GM20000 (cell line): ENCODE data around the gene CDKN1A.

Source experiments
- DNase-seq: peaks from one replicate; pipeline ENCODE4 v3.0.0; 2012; ENCODE audit warnings: low spot score
- CTCF ChIP-seq: IDR thresholded peaks from 2 replicates; pipeline ENCODE4 v1.5.1; 2012; ENCODE audit warnings: mild to moderate bottlenecking, control low read depth; ENCODE audit errors: extremely low read depth, missing control alignments

The CDKN1A gene

GRCh38 chr6:36678488-36679042, at the start of gene CDKN1A:
Gene CDKN1A, plus strand, starts transcription at chr6:36678714. Its CDS starts 5,388 bp downstream, at chr6:36684102.
- no peak for TF ChIP-seq CTCF

GRCh38 chr6:36629784-36630183, 48.7 kb upstream of the CDKN1A start:
- no peak for DNase-seq

More at GRCh38 chr6:36678488-36679042, at the start of gene CDKN1A:
- peak; percentile 90 for DNase-seq

GRCh38 chr6:36631326-36632011, 47.0 kb upstream of the CDKN1A start:
- no peak for DNase-seq
- no peak for TF ChIP-seq CTCF

More at GRCh38 chr6:36629784-36630183, 48.7 kb upstream of the CDKN1A start:
- TF ChIP-seq CTCF = no peak

- TF ChIP-seq CTCF = no peak
- DNase-seq = no peak
These were observed 45.1 kb upstream of the CDKN1A start for GRCh38 chr6:36633370-36633769.

- TF ChIP-seq CTCF = no peak
- DNase-seq = no peak
These were observed 44.6 kb upstream of the CDKN1A start for GRCh38 chr6:36633915-36634314.

- TF ChIP-seq CTCF = no peak
- DNase-seq = no peak
These were observed 44.0 kb upstream of the CDKN1A start for GRCh38 chr6:36634317-36635108.

- no peak for TF ChIP-seq CTCF
- no peak for DNase-seq
These were observed 42.2 kb upstream of the CDKN1A start for GRCh38 chr6:36636283-36636682.
